CD4-positive, alpha-beta T cell treated with Interleukin-15 for 4 hours (primary cell): ENCODE results near the gene MED17.
"Not testable (repeated sequence)": the region's sequence is repeated elsewhere in the genome, so short reads cannot be mapped to it uniquely, and the experiment has no call there.

Experiments
- DNase-seq: peaks from one replicate; pipeline ENCODE4 v3.0.0-alpha.2; 2020; ENCODE audit warnings: low spot score

The MED17 gene

GRCh38 chr11:93757924-93758865 lies 25.9 kb upstream of the MED17 start:
- DNase-seq, result no peak

- not testable (repeated sequence) for DNase-seq
These were observed 25.0 kb upstream of the MED17 start for GRCh38 chr11:93759123-93759522.

- DNase-seq, result no peak
These were observed 22.2 kb upstream of the MED17 start for GRCh38 chr11:93761910-93762309.

GRCh38 chr11:93765551-93765950 lies 18.5 kb upstream of the MED17 start:
- no peak for DNase-seq

GRCh38 chr11:93766504-93766903 lies 17.6 kb upstream of the MED17 start:
- DNase-seq, result no peak

- no peak for DNase-seq
These were observed 17.1 kb upstream of the MED17 start for GRCh38 chr11:93767018-93767417.

- no peak for DNase-seq
These were observed 13.9 kb upstream of the MED17 start for GRCh38 chr11:93770160-93770559.

GRCh38 chr11:93772123-93772522 lies 12.0 kb upstream of the MED17 start:
- DNase-seq, result no peak

GRCh38 chr11:93773045-93773477 lies 11.0 kb upstream of the MED17 start:
- DNase-seq, result no peak

- no peak for DNase-seq
These were observed 10.4 kb upstream of the MED17 start for GRCh38 chr11:93773601-93774200.

- not testable (repeated sequence) for DNase-seq
These were observed 9.5 kb upstream of the MED17 start for GRCh38 chr11:93774560-93774959.

- DNase-seq, result no peak
These were observed 8.8 kb upstream of the MED17 start for GRCh38 chr11:93775289-93775688.

- DNase-seq, result no peak
These were observed 720 bp upstream of the MED17 start for GRCh38 chr11:93783362-93783761.

GRCh38 chr11:93783765-93784144 lies 327 bp upstream of the MED17 start:
- no peak for DNase-seq

GRCh38 chr11:93784935-93785360 lies 866 bp downstream of the MED17 start:
- no peak for DNase-seq

- no peak for DNase-seq
These were observed 7.4 kb downstream of the MED17 start for GRCh38 chr11:93791493-93791892.

GRCh38 chr11:93796441-93797231 lies 12.6 kb downstream of the MED17 start:
- no peak for DNase-seq

GRCh38 chr11:93801366-93801765 lies 17.3 kb downstream of the MED17 start:
- no peak for DNase-seq

GRCh38 chr11:93804879-93805278 lies 20.8 kb downstream of the MED17 start:
- DNase-seq, result no peak

- DNase-seq, result no peak
These were observed 23.9 kb downstream of the MED17 start for GRCh38 chr11:93807980-93808379.

- DNase-seq, result no peak
These were observed 29.9 kb downstream of the MED17 start for GRCh38 chr11:93813974-93814373.

- DNase-seq, result no peak
These were observed 31.0 kb downstream of the MED17 start for GRCh38 chr11:93814966-93815633.
